Measurements from ENCODE around the gene C17orf67.

C17orf67 gene

GRCh38 chr17:56833057-56833808 is 487 bp downstream of the C17orf67 start:
- DNase-seq (ENCODE audit: low read depth) = no peak

GRCh38 chr17:56832446-56832845 is 1.3 kb downstream of the C17orf67 start:
- DNase-seq (ENCODE audit: low read depth) = no peak

- no peak for DNase-seq (ENCODE audit: low read depth)
These were observed 2.2 kb downstream of the C17orf67 start for GRCh38 chr17:56831369-56832095.

GRCh38 chr17:56830726-56831368 is 2.9 kb downstream of the C17orf67 start:
- no peak for DNase-seq (ENCODE audit: low read depth)

GRCh38 chr17:56826611-56827414 is 6.9 kb downstream of the C17orf67 start:
- DNase-seq (ENCODE audit: low read depth) = no peak

GRCh38 chr17:56824503-56824902 is 9.2 kb downstream of the C17orf67 start:
- DNase-seq (ENCODE audit: low read depth) = no peak

GRCh38 chr17:56823848-56824247 is 9.9 kb downstream of the C17orf67 start:
- DNase-seq (ENCODE audit: low read depth) = no peak

GRCh38 chr17:56822725-56823124 is 11.0 kb downstream of the C17orf67 start:
- no peak for DNase-seq (ENCODE audit: low read depth)

- DNase-seq (ENCODE audit: low read depth) = no peak
These were observed 11.7 kb downstream of the C17orf67 start for GRCh38 chr17:56821847-56822534.

GRCh38 chr17:56820207-56820606 is 13.5 kb downstream of the C17orf67 start:
- DNase-seq (ENCODE audit: low read depth) = no peak

GRCh38 chr17:56819431-56820145 is 14.1 kb downstream of the C17orf67 start:
- DNase-seq (ENCODE audit: low read depth) = no peak

- no peak for DNase-seq (ENCODE audit: low read depth)
These were observed 14.7 kb downstream of the C17orf67 start for GRCh38 chr17:56819030-56819429.

GRCh38 chr17:56817066-56817465 is 16.7 kb downstream of the C17orf67 start:
- no peak for DNase-seq (ENCODE audit: low read depth)

GRCh38 chr17:56815711-56816110 is 18.0 kb downstream of the C17orf67 start:
- no peak for DNase-seq (ENCODE audit: low read depth)

GRCh38 chr17:56812901-56813388 is 20.8 kb downstream of the C17orf67 start:
- no peak for DNase-seq (ENCODE audit: low read depth)

GRCh38 chr17:56810891-56811775 is 22.6 kb downstream of the C17orf67 start:
- no peak for DNase-seq (ENCODE audit: low read depth)

- no peak for DNase-seq (ENCODE audit: low read depth)
These were observed 23.4 kb downstream of the C17orf67 start for GRCh38 chr17:56810343-56810742.

- no peak for DNase-seq (ENCODE audit: low read depth)
These were observed 23.9 kb downstream of the C17orf67 start for GRCh38 chr17:56809820-56810179.

GRCh38 chr17:56809106-56809819 is 24.5 kb downstream of the C17orf67 start:
- no peak for DNase-seq (ENCODE audit: low read depth)
